Gastroesophageal sphincter (tissue), 3 donors: ENCODE data around the gene GP1BB.

Experiments
- EP300 ChIP-seq: sonication (generic); formaldehyde crosslinking; IDR thresholded peaks from one replicate; pipeline ENCODE4 v1.6.1; 2017; ENCODE audit warnings: antibody characterized with exemption, mild to moderate bottlenecking
- POLR2A ChIP-seq, 2 donors: fragments of 450-650 bp; IDR thresholded peaks; one replicate each; pipeline ENCODE4 v1.6.1; 2017; ENCODE audit warnings: antibody characterized with exemption in 2 of 2, mild to moderate bottlenecking in 2 of 2, moderate library complexity in 1 of 2
- TF ChIP-seq, protein P1 (sequence below), 4 experiments: fragments of 200-600 bp in 2 of 4; fragments of 450-650 bp in 2 of 4; sonication (generic) in 1 of 4; IDR thresholded peaks; one replicate each; pipeline ENCODE4 v1.5.1; 2017 to 2019; ENCODE audit warnings: antibody characterized with exemption in 4 of 4, mild to moderate bottlenecking in 2 of 4, moderate library complexity in 2 of 4

DNA sequence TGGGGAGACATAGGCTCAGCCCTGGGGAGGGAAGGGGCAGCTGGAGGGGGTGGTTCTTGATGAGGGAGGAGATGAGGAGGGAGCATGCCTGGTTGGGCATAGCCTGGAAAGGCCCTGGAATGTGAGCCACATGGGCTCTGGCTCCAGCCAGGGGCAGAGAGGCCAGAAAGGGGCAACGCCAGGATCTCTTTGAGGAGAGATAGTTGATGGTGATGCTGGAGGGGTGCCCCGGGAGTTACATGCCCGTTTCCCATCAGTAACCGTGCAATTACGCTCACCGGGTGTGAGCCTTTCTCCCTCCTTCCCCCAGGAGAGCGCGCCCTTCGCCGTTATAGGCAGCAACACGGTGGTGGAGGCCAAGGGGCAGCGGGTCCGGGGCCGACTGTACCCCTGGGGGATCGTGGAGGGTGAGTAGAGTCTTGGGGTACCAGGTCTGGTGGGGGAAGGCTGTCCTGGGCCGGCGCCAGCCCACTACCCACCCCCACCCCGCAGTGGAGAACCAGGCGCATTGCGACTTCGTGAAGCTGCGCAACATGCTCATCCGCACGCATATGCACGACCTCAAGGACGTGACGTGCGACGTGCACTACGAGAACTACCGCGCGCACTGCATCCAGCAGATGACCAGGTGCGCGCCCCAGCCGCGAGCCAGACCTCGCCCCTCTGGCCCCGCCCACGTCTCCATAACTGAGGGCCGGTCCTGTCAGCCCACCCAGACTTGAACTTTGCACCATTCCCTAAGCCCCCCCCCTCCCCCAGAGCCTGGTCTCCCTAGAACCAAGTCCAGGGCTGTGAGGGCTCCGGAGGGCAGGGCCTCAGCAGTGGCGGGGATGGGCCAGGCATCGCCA, 1.8 kb upstream of the GP1BB start:
- TF ChIP-seq, protein P1, sequence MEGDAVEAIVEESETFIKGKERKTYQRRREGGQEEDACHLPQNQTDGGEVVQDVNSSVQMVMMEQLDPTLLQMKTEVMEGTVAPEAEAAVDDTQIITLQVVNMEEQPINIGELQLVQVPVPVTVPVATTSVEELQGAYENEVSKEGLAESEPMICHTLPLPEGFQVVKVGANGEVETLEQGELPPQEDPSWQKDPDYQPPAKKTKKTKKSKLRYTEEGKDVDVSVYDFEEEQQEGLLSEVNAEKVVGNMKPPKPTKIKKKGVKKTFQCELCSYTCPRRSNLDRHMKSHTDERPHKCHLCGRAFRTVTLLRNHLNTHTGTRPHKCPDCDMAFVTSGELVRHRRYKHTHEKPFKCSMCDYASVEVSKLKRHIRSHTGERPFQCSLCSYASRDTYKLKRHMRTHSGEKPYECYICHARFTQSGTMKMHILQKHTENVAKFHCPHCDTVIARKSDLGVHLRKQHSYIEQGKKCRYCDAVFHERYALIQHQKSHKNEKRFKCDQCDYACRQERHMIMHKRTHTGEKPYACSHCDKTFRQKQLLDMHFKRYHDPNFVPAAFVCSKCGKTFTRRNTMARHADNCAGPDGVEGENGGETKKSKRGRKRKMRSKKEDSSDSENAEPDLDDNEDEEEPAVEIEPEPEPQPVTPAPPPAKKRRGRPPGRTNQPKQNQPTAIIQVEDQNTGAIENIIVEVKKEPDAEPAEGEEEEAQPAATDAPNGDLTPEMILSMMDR (IDR thresholded peaks at IDR 0.05) = no peak
- no peak for TF ChIP-seq POLR2A (IDR thresholded peaks at IDR 0.05)
- no peak for TF ChIP-seq EP300
